Neural cell (in vitro differentiated cells): Measurements from ENCODE around the gene NEK5. TPM values are rescaled to one million over a fixed set of nuclear protein-coding genes. Genes with fewer than 3 reads are reported as not detected.

Source experiments
- H2AFZ ChIP-seq: fragments of 200-600, 300-800 bp; sonication (generic), shearing (Covaris generic); 2 replicates; pipeline ENCODE4 v1.6.0; 2014; ENCODE audit warnings: low read depth, mild to moderate bottlenecking, antibody characterized with exemption, low read length, moderate library complexity
- H3F3A ChIP-seq: fragments of 200-600 bp; shearing (Covaris generic); 2 replicates; pipeline ENCODE4 v1.6.1; 2016; ENCODE audit warnings: mild to moderate bottlenecking, moderate library complexity, mixed read lengths, antibody characterized with exemption, low read length; ENCODE audit not compliant: insufficient read depth, poor library complexity, severe bottlenecking
- H3K27ac ChIP-seq: fragments of 200-600, 300-800 bp; sonication (generic), shearing (Covaris generic); 2 replicates; pipeline ENCODE4 v1.5.1; 2014; ENCODE audit warnings: mild to moderate bottlenecking, low read length, moderate library complexity
- H3K27me3 ChIP-seq: fragments of 300-800, 200-600 bp; sonication (generic), shearing (Covaris generic); 2 replicates; pipeline ENCODE4 v1.6.0; 2014; ENCODE audit warnings: mild to moderate bottlenecking, low read depth, low read length, moderate library complexity; ENCODE audit not compliant: insufficient read depth
- H3K36me3 ChIP-seq: fragments of 300-800, 200-600 bp; sonication (generic), shearing (Covaris generic); 2 replicates; pipeline ENCODE4 v1.5.1; 2014; ENCODE audit warnings: mild to moderate bottlenecking, antibody characterized with exemption, low read length, moderate library complexity; ENCODE audit not compliant: insufficient read depth
- H3K4me2 ChIP-seq: fragments of 300-800, 200-600 bp; sonication (generic), shearing (Covaris generic); 2 replicates; pipeline ENCODE4 v1.6.0; 2014; ENCODE audit warnings: mild to moderate bottlenecking, low read length
- H3K4me3 ChIP-seq: fragments of 300-800, 200-600 bp; sonication (generic), shearing (Covaris generic); 2 replicates; pipeline ENCODE4 v1.5.1; 2014; ENCODE audit warnings: mild to moderate bottlenecking, low read length, moderate library complexity
- H3K79me2 ChIP-seq: fragments of 200-600 bp; shearing (Covaris generic); replicated peaks from 2 replicates; pipeline ENCODE4 v1.6.0; 2014; ENCODE audit warnings: mild to moderate bottlenecking, low read length, moderate library complexity; ENCODE audit not compliant: insufficient read depth
- H3K9ac ChIP-seq: fragments of 300-800, 200-600 bp; sonication (generic), shearing (Covaris generic); 2 replicates; pipeline ENCODE4 v1.6.1; 2016; ENCODE audit warnings: mild to moderate bottlenecking, low read length, mixed read lengths
- H3K9me2 ChIP-seq: fragments of 200-600 bp; shearing (Covaris generic); 2 replicates; pipeline ENCODE4 v1.6.1; 2016; ENCODE audit warnings: mild to moderate bottlenecking, low read length, mixed read lengths; ENCODE audit not compliant: insufficient read depth
- H3K9me3 ChIP-seq: fragments of 200-600, 300-800 bp; sonication (generic), shearing (Covaris generic); 2 replicates; pipeline ENCODE4 v1.6.1; 2016; ENCODE audit warnings: mild to moderate bottlenecking, mixed run types, low read length, moderate library complexity, mixed read lengths
- H4K20me1 ChIP-seq: fragments of 200-600 bp; shearing (Covaris generic); 2 replicates; pipeline ENCODE4 v1.6.1; 2016; ENCODE audit warnings: mild to moderate bottlenecking, mixed run types; ENCODE audit not compliant: insufficient read depth
- EP300 ChIP-seq: fragments of 450-650 bp; conservative IDR thresholded peaks from 2 replicates; pipeline ENCODE4 v1.6.1; 2014; ENCODE audit warnings: antibody characterized with exemption, mild to moderate bottlenecking, moderate library complexity; ENCODE audit not compliant: poor library complexity, severe bottlenecking
- EZH2 ChIP-seq: fragments of 200-600, 300-800 bp; shearing (Covaris generic), sonication (generic); IDR thresholded peaks from 2 replicates; pipeline ENCODE4 v1.6.1; 2014; ENCODE audit warnings: antibody characterized with exemption, low read length, borderline replicate concordance, mild to moderate bottlenecking; ENCODE audit not compliant: insufficient read depth, poor library complexity, severe bottlenecking
- MXI1 ChIP-seq: fragments of 450-650 bp; conservative IDR thresholded peaks from 2 replicates; pipeline ENCODE4 v1.6.1; 2014; ENCODE audit warnings: antibody characterized with exemption, mild to moderate bottlenecking; ENCODE audit not compliant: poor library complexity, severe bottlenecking
- POLR2AphosphoS5 ChIP-seq: IDR thresholded peaks from 2 replicates; pipeline ENCODE4 v1.6.1; 2012
- RAD21 ChIP-seq: fragments of 450-650 bp; conservative IDR thresholded peaks from 2 replicates; pipeline ENCODE4 v1.6.1; 2014; ENCODE audit warnings: antibody characterized with exemption, mild to moderate bottlenecking, moderate library complexity
- SMC3 ChIP-seq: fragments of 450-650 bp; conservative IDR thresholded peaks from 2 replicates; pipeline ENCODE4 v1.6.1; 2014; ENCODE audit warnings: antibody characterized with exemption, mild to moderate bottlenecking, moderate library complexity; ENCODE audit not compliant: poor library complexity
- TAF1 ChIP-seq: IDR thresholded peaks from 2 replicates; pipeline ENCODE4 v1.6.1; 2012; ENCODE audit warnings: low read depth
- polyA plus RNA-seq: library from polyadenylated mRNA; depleted of rRNA; stranded (reverse); fragments of >200 nt; gene quantifications from 2 replicates; pipeline ENCODE4 v1.2.3, GENCODE V29; 2014
- TF ChIP-seq, protein P1 (sequence below): fragments of 450-650 bp; IDR thresholded peaks from 2 replicates; pipeline ENCODE4 v1.5.1; 2014; ENCODE audit warnings: antibody characterized with exemption, mild to moderate bottlenecking, moderate library complexity; ENCODE audit not compliant: poor library complexity, severe bottlenecking
- TF ChIP-seq, protein P2 (sequence below): IDR thresholded peaks from 2 replicates; pipeline ENCODE4 v1.6.1; 2012; ENCODE audit warnings: borderline replicate concordance

The NEK5 gene
- polyA plus RNA-seq, 1 donor from 2014 or later: 0.43 TPM

DNA sequence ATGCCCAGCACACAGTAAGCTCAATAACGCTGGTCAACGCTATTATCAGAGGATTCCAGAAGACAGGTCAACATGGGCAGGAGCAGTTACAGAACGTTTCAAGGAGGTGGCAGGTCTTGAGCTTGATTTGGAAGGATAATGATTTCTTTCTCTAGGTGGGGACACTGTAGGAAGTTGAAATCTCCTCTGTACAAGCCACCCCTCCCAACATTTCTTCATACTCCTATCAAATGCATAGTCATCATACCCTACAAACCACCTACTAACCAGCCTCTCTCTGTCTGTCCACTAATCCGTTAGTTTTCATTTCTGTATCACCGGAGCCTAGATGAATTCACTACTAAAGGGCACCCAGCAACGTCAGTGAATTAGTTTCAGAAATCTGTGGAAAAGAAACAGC lies 118.9 kb downstream of the NEK5 start:
- TF ChIP-seq, protein P1, sequence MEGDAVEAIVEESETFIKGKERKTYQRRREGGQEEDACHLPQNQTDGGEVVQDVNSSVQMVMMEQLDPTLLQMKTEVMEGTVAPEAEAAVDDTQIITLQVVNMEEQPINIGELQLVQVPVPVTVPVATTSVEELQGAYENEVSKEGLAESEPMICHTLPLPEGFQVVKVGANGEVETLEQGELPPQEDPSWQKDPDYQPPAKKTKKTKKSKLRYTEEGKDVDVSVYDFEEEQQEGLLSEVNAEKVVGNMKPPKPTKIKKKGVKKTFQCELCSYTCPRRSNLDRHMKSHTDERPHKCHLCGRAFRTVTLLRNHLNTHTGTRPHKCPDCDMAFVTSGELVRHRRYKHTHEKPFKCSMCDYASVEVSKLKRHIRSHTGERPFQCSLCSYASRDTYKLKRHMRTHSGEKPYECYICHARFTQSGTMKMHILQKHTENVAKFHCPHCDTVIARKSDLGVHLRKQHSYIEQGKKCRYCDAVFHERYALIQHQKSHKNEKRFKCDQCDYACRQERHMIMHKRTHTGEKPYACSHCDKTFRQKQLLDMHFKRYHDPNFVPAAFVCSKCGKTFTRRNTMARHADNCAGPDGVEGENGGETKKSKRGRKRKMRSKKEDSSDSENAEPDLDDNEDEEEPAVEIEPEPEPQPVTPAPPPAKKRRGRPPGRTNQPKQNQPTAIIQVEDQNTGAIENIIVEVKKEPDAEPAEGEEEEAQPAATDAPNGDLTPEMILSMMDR: no peak
- TF ChIP-seq RAD21 (no peak), MXI1 (no peak), TAF1 (no peak), EP300 (no peak), POLR2AphosphoS5 (no peak), EZH2 (no peak), SMC3 (no peak)
- TF ChIP-seq, protein P2, sequence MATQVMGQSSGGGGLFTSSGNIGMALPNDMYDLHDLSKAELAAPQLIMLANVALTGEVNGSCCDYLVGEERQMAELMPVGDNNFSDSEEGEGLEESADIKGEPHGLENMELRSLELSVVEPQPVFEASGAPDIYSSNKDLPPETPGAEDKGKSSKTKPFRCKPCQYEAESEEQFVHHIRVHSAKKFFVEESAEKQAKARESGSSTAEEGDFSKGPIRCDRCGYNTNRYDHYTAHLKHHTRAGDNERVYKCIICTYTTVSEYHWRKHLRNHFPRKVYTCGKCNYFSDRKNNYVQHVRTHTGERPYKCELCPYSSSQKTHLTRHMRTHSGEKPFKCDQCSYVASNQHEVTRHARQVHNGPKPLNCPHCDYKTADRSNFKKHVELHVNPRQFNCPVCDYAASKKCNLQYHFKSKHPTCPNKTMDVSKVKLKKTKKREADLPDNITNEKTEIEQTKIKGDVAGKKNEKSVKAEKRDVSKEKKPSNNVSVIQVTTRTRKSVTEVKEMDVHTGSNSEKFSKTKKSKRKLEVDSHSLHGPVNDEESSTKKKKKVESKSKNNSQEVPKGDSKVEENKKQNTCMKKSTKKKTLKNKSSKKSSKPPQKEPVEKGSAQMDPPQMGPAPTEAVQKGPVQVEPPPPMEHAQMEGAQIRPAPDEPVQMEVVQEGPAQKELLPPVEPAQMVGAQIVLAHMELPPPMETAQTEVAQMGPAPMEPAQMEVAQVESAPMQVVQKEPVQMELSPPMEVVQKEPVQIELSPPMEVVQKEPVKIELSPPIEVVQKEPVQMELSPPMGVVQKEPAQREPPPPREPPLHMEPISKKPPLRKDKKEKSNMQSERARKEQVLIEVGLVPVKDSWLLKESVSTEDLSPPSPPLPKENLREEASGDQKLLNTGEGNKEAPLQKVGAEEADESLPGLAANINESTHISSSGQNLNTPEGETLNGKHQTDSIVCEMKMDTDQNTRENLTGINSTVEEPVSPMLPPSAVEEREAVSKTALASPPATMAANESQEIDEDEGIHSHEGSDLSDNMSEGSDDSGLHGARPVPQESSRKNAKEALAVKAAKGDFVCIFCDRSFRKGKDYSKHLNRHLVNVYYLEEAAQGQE: no peak
- Histone ChIP-seq H3K4me2 (peak overlapping the region; percentile 81), H3K9ac (no peak overlapping the region), H3K4me3 (peak overlapping the region; percentile 100), H3K36me3 (no peaks in the 10 kb centered on the region), H4K20me1 (no peaks in the 10 kb centered on the region), H3K79me2 (peaks cover 38% of the 10 kb centered on the region), H3K27me3 (no peaks in the 10 kb centered on the region), H3K9me3 (no peaks in the 10 kb centered on the region), H3K9me2 (no peaks in the 10 kb centered on the region), H2AFZ (no peak overlapping the region), H3F3A (no peaks in the 10 kb centered on the region), H3K27ac (no peak overlapping the region)

DNA sequence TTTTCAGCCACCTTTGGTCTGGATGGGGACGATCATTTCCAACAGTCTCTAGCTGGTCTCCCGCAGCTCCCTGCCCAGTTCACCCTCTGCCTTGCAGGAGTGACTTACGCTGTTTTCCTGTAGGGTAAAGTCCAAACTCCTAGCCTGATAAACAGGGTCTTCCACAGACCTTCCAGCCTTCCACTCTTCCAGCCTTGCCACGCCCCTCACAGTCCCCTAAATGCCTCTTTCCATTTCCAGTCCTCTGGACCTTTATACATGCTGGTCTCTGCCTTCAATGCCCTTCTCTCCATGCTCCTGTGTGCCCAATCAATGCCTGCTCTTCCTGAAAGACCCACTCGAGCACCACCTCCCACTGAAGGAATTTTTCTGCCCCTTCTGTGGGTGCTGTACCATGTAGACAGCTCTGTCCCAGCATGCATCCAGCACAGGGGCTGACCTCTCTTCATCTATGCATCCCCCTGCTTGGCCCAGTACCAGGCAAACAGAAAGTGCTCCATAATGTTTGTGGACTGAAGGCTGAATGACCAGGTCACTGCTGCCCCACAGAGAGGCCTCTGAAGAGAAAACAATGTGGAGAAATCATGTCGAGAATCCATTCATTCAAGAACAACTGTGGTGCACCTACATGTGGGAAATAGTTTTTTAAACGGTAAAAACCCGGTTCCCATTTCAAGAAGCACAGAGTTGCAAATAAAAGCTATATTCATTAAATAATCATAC lies 122.2 kb downstream of the NEK5 start:
- no peak overlapping the region for H3K27ac ChIP-seq
- no peak overlapping the region for H3K4me2 ChIP-seq
- H2AFZ ChIP-seq: no peak overlapping the region
- no peak overlapping the region for H3K9ac ChIP-seq
- H3K36me3 ChIP-seq: no peaks in the 10 kb centered on the region
- peaks cover 15% of the 10 kb centered on the region for H3K79me2 ChIP-seq
- H4K20me1 ChIP-seq: no peaks in the 10 kb centered on the region
- TF ChIP-seq RAD21: no peak
- no peak for TF ChIP-seq TAF1
- TF ChIP-seq POLR2AphosphoS5: no peak
- TF ChIP-seq, protein P2: no peak
- no peak for TF ChIP-seq EZH2
- TF ChIP-seq SMC3: no peak
- no peaks in the 10 kb centered on the region for H3K9me2 ChIP-seq
- H3F3A ChIP-seq: no peaks in the 10 kb centered on the region
- no peaks in the 10 kb centered on the region for H3K9me3 ChIP-seq
- H3K4me3 ChIP-seq: no peak overlapping the region
- H3K27me3 ChIP-seq: no peaks in the 10 kb centered on the region
